Endodermal cell (in vitro differentiated cells): Measurements from ENCODE around the gene HNRNPH3. TPM values are rescaled to one million over a fixed set of nuclear protein-coding genes. Genes with fewer than 3 reads are reported as not detected.

Experiments
- DNase-seq: peaks from one replicate; pipeline ENCODE4 v3.0.0-alpha.2; 2017
- H3K27ac ChIP-seq: 2 replicates; pipeline ENCODE4 v1.5.1; 2013; ENCODE audit warnings: mild to moderate bottlenecking, low read depth, low read length, moderate library complexity
- H3K27me3 ChIP-seq: 2 replicates; pipeline ENCODE4 v1.6.1; 2013; ENCODE audit warnings: mild to moderate bottlenecking, low read length, moderate library complexity; ENCODE audit not compliant: insufficient read depth, control insufficient read depth, poor library complexity, severe bottlenecking
- H3K36me3 ChIP-seq: 2 replicates; pipeline ENCODE4 v1.7.0; 2013; ENCODE audit warnings: mild to moderate bottlenecking, low read length, moderate library complexity; ENCODE audit not compliant: control insufficient read depth, insufficient read depth
- H3K4me1 ChIP-seq: one replicate; pipeline ENCODE4 v1.7.0; 2013; ENCODE audit warnings: low read length; ENCODE audit not compliant: control insufficient read depth, insufficient read depth
- H3K4me3 ChIP-seq: 2 replicates; pipeline ENCODE4 v1.5.1; 2013; ENCODE audit warnings: mild to moderate bottlenecking, low read length, moderate library complexity
- H3K9ac ChIP-seq: 2 replicates; pipeline ENCODE4 v1.6.1; 2013; ENCODE audit warnings: mild to moderate bottlenecking, low read length, moderate library complexity; ENCODE audit not compliant: poor library complexity, severe bottlenecking; ENCODE audit errors: extremely low read depth
- H3K9me3 ChIP-seq: 2 replicates; pipeline ENCODE4 v1.6.1; 2013; ENCODE audit warnings: mild to moderate bottlenecking, low read length, moderate library complexity; ENCODE audit not compliant: control insufficient read depth
- H3K27ac Mint-ChIP-seq: 2 replicates; pipeline ENCODE4 v1.8.0; 2020; ENCODE audit warnings: mixed read lengths
- H3K27me3 Mint-ChIP-seq: 2 replicates; pipeline ENCODE4 v1.8.0; 2021; ENCODE audit warnings: mild to moderate bottlenecking, mixed read lengths; ENCODE audit not compliant: insufficient read depth
- H3K36me3 Mint-ChIP-seq: 2 replicates; pipeline ENCODE4 v1.8.0; 2020; ENCODE audit warnings: low read depth, mixed read lengths
- H3K4me1 Mint-ChIP-seq: 2 replicates; pipeline ENCODE4 v1.8.0; 2020; ENCODE audit warnings: mixed read lengths
- H3K4me3 Mint-ChIP-seq: 2 replicates; pipeline ENCODE4 v1.8.0; 2020; ENCODE audit warnings: mild to moderate bottlenecking, moderate library complexity, mixed read lengths
- H3K9me3 Mint-ChIP-seq: 2 replicates; pipeline ENCODE4 v1.8.0; 2020; ENCODE audit warnings: mild to moderate bottlenecking, mixed read lengths
- WGBS, 2 experiments: methylation state at CpG; one replicate each; pipeline versions ENCODE4 v1.1.5 to v1.1.7; 2013; ENCODE audit warnings: missing lambda C conversion rate in 2 of 2, mixed read lengths in 1 of 2; ENCODE audit not compliant: insufficient coverage in 1 of 2, insufficient read length in 1 of 2; 5-methylcytosine and 5-hydroxymethylcytosine counted together
- total RNA-seq, 2 donors: library from RNA; stranded (reverse); fragmentation: NEBNext Ultra II Directional in 1 of 2; extraction: Animal tissue kit (Norgen Biotek cat#: 25700) in 1 of 2; gene quantifications; 2 replicates in 1 of 2; 3 replicates in 1 of 2; pipeline ENCODE4 v1.2.1, GENCODE V29; 2021
- TF ChIP-seq, protein P1 (sequence below): fragments of 200-600 bp; sonication (generic); conservative IDR thresholded peaks from 2 replicates; pipeline ENCODE4 v1.5.0; 2021; ENCODE audit warnings: antibody characterized with exemption, mild to moderate bottlenecking

HNRNPH3 gene
- total RNA-seq, 2 donors from 2014 or later, result 217 to 228 TPM

DNA sequence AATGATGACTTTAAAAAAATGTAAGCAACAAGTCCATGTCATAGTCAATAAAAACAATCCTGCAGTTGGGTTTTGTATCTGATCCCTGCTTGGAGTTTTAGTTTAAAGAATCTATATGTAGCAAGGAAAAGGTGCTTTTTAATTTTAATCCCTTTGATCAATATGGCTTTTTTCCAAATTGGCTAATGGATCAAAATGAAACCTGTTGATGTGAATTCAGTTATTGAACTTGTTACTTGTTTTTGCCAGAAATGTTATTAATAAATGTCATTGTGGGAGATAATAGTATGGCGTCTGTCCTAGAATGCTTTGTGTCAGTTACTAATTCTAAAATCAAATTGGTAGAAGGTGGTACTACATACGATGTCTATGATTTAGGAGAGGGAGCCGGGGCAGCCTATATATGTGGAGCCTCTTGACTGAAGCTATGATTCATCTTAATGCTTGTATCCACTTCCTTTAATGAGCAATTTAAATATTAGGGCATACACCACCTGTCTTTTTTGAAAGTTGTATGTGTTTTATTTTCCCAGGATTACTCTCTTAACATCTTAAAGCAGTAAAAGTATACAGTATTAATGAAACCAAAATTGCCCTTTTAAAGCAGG is 11.1 kb downstream of the HNRNPH3 start:
- Histone ChIP-seq H3K9ac (no peak overlapping the region), H3K27me3 (no peaks in the 10 kb centered on the region), H3K9me3 (no peaks in the 10 kb centered on the region), H3K4me1 (no peaks in the 10 kb centered on the region), H3K4me3 (no peak overlapping the region), H3K27ac (no peak overlapping the region), H3K36me3 (peaks cover 98% of the 10 kb centered on the region)
- Mint-ChIP-seq H3K27ac (no peak overlapping the region), H3K27me3 (no peaks in the 10 kb centered on the region), H3K36me3 (peaks cover 79% of the 10 kb centered on the region), H3K9me3 (no peaks in the 10 kb centered on the region), H3K4me1 (peaks cover 2% of the 10 kb centered on the region), H3K4me3 (no peak overlapping the region)
- 93 to 100% methylated on average over 3 of the region's 3 CpGs for WGBS, 2 experiments
- TF ChIP-seq, protein P1, sequence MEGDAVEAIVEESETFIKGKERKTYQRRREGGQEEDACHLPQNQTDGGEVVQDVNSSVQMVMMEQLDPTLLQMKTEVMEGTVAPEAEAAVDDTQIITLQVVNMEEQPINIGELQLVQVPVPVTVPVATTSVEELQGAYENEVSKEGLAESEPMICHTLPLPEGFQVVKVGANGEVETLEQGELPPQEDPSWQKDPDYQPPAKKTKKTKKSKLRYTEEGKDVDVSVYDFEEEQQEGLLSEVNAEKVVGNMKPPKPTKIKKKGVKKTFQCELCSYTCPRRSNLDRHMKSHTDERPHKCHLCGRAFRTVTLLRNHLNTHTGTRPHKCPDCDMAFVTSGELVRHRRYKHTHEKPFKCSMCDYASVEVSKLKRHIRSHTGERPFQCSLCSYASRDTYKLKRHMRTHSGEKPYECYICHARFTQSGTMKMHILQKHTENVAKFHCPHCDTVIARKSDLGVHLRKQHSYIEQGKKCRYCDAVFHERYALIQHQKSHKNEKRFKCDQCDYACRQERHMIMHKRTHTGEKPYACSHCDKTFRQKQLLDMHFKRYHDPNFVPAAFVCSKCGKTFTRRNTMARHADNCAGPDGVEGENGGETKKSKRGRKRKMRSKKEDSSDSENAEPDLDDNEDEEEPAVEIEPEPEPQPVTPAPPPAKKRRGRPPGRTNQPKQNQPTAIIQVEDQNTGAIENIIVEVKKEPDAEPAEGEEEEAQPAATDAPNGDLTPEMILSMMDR, result no peak
- no peak for DNase-seq

DNA sequence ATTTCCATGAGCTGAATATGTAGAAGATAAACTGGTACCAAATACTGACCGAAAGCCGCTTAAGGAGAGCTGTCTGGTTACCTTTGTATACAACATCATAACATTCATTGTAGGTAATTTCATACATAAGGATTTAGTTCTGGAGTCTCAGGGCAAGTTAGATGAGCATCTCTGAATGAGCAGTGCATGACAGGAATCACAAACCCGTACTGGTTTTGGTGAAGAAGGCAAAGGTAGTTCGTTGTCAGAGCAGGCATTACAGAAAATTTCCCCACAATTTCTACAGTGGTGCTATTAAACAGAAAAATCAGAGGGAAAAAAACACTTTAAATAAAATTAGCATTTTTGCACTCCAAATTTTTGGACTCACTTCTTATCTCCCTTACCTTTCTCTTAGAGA is 13.8 kb downstream of the HNRNPH3 start:
- Mint-ChIP-seq H3K36me3 (peaks cover 67% of the 10 kb centered on the region), H3K9me3 (no peaks in the 10 kb centered on the region), H3K4me1 (peaks cover 4% of the 10 kb centered on the region), H3K4me3 (no peak overlapping the region), H3K27me3 (no peaks in the 10 kb centered on the region), H3K27ac (no peak overlapping the region)
- TF ChIP-seq, protein P1, result no peak
- Histone ChIP-seq H3K27ac (no peak overlapping the region), H3K4me3 (no peak overlapping the region), H3K36me3 (peaks cover 81% of the 10 kb centered on the region), H3K27me3 (no peaks in the 10 kb centered on the region), H3K9me3 (no peaks in the 10 kb centered on the region), H3K4me1 (no peaks in the 10 kb centered on the region), H3K9ac (no peak overlapping the region)
- no peak for DNase-seq
- 98% methylated on average over 4 of the region's 4 CpGs; no CpG with 5 or more reads in 1 of the 2 experiments for WGBS, 2 experiments

DNA sequence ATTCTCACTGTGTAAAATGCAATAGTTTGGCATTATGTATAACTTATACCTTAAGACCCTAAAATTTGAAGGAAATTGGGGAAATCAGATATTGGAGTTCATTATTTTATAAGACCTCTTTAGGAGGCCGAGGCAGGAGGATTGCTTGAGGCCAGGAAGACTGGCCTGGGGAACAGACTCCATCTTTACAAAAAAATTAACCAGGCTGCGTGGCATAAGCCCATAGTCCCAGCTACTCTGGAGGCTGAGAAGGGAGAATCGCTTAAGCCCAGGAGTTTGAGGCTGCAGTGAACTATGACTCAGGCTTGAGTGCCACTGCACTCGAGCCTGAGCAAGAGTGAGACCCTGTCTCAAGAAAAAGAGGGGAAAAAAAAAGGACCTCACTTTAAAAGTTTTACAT is 14.9 kb downstream of the HNRNPH3 start:
- 69 to 86% methylated on average over 3 to 4 of the region's 4 CpGs for WGBS, 2 experiments
- Histone ChIP-seq H3K4me1 (no peaks in the 10 kb centered on the region), H3K27me3 (no peaks in the 10 kb centered on the region), H3K4me3 (no peak overlapping the region), H3K36me3 (peaks cover 74% of the 10 kb centered on the region), H3K27ac (no peak overlapping the region), H3K9ac (no peak overlapping the region), H3K9me3 (no peaks in the 10 kb centered on the region)
- no peaks in the 10 kb centered on the region for H3K9me3 Mint-ChIP-seq
- H3K27me3 Mint-ChIP-seq, result no peaks in the 10 kb centered on the region
- H3K4me3 Mint-ChIP-seq, result no peak overlapping the region
- peaks cover 4% of the 10 kb centered on the region for H3K4me1 Mint-ChIP-seq
- no peak overlapping the region for H3K27ac Mint-ChIP-seq
- H3K36me3 Mint-ChIP-seq, result peaks cover 58% of the 10 kb centered on the region
- DNase-seq, result no peak
- TF ChIP-seq, protein P1, result no peak
